Ureter (tissue), 1 donor: ENCODE measurements around the gene LRIG2. TPM values are rescaled to one million over a fixed set of nuclear protein-coding genes. Genes with fewer than 3 reads are reported as not detected.
"Not testable (repeated sequence)": the region's sequence is repeated elsewhere in the genome, so short reads cannot be mapped to it uniquely, and the experiment has no call there.

ENCODE experiments used
- DNase-seq: peaks from one replicate; pipeline ENCODE4 v3.0.0-alpha.2; 2020; ENCODE audit warnings: low spot score
- total RNA-seq: library from RNA; stranded (reverse); gene quantifications from one replicate; pipeline ENCODE4 v1.2.4, GENCODE V29; 2023
- donor health status: DM: yes; HTN: yes; CAD: no.

Gene LRIG2
- total RNA-seq, 1 donor from 2014 or later = 31.8 TPM

DNA sequence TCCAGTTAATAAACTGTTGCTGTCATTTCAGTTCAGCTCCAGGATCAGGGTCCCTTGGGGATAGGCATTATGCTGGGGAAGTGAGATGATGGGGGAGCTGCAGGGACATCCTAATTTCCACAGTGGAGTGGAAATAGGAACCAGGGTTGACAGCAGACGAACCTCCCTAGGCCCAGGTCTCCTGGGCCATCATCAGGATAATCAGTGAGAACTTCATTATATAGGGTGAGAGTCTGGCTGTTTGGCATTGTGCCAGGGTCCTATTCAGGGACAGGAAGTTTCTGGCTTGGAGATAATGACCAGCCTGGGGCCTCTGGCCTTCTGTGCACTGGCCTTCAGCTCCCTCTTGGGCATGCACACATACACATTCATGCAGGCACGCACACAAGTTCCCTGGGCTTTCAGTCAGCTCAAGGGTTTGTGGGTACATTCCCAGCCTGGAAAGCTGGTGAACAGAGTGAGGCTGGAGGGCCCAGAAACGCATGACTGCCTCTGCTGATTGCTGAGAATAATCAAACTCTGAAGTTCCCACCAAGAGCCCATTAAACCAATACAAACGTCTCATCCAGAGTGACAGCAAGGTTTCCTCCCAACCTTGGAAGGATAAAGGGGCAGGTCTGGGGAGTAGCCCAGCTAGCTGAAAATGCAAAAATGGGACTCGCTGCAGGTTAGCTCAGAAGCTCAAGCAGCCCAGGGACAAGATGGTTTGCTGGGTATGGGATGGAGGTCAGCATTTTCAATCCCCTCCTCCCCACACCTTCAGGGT is 13.9 kb upstream of the LRIG2 start:
- DNase-seq = no peak

DNA sequence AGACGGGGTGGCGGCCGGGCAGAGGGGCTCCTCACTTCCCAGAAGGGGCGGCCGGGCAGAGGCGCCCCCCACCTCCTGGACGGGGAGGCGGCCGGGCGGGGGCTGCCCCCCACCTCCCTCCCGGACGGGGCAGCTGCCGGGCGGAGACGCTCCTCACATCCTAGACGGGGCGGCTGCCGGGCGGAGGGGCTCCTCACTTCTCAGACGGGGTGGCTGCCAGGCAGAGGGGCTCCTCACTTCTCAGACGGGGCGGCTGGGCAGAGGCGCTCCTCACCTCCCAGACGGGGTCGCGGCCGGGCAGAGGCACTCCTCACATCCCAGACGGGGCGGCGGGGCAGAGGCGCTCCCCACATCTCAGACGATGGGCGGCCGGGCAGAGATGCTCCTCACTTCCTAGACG is 9.5 kb upstream of the LRIG2 start:
- not testable (repeated sequence) for DNase-seq

DNA sequence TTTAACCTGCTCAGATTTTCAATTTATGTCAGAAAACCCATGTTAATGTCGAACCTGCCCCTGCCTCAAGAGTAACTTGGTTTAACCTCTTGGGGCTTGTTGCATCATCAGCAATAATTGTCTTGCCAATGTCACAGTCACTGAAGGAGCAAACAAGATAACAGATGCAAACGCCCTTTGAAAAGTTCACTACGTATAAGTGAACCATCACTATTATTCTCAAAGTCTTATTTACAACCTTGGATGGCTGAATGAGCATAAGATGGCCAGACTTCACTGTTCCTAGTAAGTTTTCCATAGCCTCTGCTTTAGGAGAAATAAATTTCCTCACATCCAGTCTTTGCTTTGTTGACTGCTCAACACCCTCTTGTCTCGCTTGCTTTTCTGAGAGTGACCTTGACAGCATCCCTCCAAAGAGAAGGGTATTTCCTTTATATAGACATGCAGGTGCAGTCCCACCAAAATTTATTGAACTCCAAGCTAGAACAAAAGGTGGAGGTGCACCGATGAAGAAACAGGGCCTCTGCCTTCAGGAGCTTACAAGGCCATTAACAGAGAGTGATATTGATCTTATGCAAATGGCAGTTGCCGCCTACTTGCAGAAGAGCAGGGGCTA is 749 bp upstream of the LRIG2 start:
- DNase-seq = no peak

DNA sequence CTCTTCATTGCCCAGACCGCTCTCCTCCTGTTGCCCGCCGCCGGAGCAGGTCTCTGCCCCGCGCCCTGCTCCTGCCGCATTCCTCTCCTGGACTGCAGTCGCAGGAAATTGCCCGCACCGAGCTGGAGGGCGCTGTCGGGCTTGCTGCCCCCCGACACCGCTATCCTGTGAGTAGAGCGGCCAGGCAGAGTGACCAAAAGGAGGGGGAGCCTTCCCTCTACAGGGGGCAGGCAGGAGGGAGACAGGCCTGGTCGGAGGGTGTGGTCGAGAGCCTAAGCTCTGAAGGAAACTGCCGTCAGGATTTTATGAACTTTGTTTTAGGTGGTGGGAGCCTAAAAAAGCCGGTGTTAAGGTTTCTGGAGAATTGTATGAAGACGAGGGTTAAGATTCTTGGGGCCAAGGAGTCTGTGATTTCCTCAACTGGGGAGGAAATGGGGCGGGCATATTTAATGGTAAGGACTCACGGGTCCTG is 517 bp downstream of the LRIG2 start:
- DNase-seq = peak; percentile 57

DNA sequence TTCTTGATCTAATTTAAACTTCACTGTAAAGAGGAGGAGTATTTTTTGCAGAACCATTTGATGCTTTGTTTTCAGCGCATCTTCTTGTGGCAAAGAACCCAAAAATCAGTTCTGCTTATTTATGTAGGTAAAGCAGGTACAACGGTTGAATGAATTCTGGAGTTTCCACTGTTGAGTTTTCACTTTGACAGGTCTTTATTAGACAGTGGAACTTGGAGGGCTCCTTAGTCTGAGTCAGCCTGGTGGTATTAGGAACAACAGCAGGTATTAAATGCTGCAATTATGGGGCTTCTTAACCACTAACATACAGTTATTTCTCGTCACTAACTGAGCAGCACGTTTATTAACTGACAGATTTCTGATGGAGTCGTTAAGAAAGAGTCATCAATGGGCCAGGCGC is 1.2 kb downstream of the LRIG2 start:
- no peak for DNase-seq

DNA sequence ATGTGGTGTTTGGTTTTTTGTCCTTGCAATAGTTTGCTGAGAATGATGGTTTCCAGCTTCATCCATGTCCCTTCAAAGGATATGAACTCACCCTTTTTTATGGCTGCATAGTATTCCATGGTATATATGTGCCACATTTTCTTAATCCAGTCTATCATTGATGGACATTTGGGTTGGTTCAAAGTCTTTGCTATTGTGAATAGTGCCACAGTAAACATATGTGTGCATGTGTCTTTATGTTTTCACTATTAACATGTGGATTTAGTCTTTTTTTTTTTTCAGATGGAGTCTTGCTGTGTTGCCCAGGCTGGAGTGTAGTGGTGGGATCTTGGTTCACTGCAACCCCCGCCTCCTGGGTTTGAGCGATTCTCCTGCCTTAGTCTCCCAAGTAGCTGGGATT is 5.0 kb downstream of the LRIG2 start:
- DNase-seq = not testable (repeated sequence)

DNA sequence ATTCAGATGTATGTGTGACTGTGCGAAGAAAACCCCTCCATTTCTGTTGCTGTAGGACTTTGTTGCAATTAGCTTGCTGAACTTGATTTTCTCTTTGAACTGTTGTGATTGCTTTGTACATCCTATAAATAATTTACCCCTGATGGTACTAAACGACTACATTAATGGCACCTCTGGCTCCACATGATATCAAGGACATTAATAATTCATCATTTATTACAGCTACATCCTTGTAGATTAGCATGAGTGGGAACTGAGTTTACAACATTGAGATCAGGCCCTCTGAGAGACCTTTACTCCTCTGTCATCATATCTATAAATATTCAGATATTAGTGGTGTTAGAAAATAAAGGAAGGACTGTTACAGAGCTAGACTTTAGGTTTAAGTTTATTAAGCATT is 13.5 kb downstream of the LRIG2 start:
- no peak for DNase-seq

DNA sequence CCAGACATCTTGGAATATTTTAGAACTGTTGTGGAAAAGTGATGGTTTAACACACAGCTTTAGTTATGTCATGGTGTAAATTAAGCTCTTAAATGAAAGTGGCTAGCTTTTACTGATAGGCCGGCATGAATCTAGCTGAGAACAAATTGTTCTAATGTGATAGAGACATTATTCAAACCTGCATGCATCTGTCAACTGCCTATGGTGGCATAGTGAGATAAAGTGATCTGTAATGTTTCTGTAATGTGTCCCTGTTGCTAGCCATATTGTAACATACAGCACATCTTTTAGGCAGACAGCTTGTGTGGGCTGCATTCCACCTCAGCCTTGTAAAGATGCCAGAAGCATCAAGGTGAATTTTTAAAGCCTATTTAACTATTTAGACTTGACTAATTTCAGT is 16.0 kb downstream of the LRIG2 start:
- DNase-seq = no peak

DNA sequence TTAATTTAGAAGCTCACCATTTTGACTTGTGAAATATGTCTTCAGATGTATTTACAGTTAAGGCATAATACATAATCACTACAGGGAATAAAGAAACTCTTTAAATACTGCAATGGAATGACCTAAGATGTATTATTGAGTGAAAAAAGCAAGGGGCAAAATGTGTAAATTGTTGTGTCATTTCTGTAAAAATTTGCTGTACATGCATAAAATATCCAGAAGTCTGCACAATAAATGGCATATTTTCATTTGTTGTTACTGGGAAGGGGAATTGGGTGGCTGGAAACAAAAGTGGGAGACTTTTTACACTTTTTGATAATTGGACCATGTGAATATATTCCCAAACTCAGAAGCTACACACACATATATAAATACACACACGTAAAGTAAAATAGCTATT is 17.1 kb downstream of the LRIG2 start:
- DNase-seq = no peak

DNA sequence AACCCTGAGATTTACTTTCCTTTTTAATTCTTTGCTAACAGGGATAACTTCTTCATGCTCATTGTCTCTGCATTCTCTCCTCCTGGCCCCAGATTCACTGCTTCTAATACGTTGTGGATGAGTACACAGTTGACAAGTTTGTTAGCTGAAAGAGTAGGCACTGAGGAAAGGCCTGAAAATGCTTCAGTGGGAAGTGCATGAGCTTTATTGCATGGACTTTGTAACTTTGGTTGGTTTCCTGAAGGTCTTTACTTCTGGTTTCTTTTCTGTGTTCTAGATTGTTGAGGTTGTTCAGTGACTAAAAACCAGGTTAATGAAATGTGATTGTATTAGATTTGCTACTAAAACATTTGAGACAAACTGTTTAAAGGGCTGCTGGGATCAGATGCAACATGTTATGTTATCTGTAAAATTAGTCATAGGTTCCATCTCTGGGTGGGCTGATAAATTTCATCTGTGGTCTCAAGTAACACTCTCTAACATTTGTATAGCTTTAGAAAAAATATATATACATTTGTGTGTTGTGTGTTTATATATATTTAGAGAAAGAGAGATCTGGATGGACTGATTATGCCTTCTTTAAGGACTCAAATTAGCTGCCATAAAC is 19.1 kb downstream of the LRIG2 start:
- DNase-seq = no peak

DNA sequence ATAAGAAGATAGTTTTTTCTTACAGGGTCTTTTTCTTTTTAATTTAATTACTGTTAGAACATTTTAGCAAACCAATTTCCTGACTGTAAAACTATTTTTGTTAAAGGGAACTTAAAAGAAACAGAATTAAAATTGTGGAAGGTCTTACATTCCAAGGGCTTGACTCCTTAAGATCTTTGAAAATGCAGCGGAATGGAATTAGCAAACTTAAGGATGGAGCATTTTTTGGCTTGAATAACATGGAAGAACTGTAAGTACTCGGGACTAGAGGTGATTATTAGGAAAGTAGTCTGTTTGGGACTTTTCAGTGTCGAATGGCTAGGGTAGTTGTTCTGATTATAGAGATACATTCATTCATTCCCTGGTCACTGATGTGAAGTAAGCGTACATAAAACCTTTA is 21.5 kb downstream of the LRIG2 start:
- DNase-seq = no peak

DNA sequence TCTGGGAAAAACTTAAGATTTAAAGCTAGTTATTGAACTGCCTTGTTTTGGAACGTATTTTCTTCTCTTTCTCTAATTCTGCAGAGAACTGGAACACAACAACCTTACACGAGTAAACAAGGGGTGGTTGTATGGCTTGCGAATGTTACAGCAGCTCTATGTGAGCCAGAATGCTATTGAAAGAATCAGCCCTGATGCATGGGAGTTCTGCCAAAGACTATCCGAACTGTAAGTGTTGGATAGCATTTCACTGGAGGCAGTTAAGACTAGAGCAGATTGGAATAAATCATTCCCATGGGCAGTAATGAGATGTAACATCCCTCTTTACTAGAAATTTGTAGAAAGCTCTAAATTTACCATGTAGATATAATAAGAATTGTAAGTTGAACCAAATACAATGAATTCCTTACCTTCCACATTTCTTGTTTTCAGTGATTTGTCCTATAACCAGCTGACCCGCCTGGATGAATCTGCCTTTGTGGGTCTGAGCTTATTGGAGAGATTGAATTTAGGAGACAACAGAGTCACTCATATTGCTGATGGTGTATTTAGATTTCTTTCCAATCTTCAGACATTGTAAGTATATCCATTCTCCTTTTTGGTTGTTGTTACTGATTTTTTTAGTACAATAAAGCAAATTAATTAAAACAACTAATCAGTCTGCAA is 22.9 kb downstream of the LRIG2 start:
- DNase-seq = no peak

DNA sequence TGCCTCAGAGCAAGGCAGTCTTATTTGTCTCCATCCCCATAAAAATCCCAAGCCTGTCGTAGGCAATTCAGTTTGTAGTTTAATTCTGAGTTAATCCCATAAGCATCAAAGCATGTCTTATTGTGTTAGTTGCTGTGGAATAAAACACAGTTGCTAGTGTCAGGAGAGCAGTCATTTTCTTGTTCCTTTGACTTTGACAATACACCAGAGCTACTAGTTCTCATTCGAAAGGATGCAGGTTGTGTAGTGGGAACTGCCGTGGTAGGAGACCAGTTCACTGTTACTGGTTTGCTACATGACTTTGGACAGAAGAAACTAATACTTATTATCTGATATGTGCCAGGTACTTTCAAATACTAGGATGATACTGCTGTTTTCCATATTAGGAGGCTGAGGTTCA is 23.5 kb downstream of the LRIG2 start:
- DNase-seq = no peak

DNA sequence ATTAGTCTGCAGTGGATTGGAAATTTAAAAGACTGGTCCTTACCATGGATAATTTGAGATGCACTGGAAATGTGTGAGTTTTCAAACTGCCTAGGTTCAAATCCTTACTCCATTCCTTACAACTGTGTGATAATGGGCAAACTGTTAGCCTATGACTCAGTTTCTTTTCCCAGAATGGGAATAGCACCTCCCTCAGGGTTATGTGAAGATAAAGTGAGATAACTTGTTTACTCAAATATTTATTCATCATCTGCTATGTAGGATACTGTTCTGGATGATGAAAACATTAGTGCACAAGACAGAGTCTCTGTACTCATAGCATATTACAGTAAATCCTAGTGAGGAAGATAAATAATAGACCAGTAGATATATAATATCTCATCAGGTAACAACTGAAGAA is 28.6 kb downstream of the LRIG2 start:
- no peak for DNase-seq

DNA sequence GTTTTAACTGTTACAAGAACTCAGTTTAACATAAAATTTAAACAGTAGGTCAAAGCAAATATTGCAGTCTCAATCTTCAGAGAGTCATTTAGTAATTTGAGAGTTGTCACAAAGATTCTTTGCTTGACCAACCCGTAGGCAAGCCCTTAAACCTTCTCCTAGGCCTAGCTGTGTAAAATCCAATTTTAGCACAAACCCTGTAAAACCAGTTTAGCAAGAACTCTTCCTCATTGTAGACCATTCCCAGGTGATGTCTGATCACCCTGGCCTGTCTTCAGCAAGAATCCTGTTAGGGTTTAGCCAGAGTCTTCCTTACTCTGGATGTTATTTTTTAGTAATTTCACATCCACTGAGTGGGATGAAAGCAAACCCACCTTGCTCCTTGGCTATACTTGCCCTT is 30.1 kb downstream of the LRIG2 start:
- DNase-seq = no peak

DNA sequence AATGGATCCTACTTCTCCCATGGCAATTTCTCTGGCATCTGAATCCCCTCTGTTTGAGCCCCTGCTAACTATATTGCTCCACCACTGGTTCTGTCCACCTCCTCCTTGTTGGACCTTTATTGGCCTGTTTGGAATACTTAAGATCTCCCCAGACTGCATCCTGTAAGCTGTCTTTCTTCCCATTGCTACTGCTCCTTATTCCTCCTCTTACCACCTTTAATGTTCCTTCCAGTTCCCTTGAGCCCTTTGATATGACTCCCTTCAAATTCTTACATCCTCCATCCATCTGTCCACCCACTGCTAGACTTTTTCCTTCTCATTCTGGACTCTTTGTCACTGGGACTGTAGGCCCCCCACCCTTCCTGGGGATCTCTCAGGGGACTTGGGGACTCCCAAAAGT is 31.0 kb downstream of the LRIG2 start:
- no peak for DNase-seq

DNA sequence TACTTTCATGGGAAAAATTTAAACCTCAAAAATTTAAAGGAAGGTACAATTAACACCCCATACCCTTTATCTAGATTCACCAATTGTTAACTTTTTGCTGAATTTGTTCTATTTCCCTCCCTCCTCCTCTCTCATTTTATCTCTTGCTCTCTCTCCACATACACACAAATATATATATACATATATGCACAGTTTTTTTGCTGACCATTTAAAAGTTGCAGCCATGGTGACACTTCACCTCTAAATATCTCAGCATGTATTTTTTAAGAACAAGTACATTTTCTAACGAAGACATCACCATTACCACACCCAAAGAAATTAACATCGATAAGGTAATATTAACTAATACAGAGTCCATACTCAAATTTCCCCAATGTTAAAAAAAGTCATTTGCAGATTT is 33.9 kb downstream of the LRIG2 start:
- DNase-seq = no peak

DNA sequence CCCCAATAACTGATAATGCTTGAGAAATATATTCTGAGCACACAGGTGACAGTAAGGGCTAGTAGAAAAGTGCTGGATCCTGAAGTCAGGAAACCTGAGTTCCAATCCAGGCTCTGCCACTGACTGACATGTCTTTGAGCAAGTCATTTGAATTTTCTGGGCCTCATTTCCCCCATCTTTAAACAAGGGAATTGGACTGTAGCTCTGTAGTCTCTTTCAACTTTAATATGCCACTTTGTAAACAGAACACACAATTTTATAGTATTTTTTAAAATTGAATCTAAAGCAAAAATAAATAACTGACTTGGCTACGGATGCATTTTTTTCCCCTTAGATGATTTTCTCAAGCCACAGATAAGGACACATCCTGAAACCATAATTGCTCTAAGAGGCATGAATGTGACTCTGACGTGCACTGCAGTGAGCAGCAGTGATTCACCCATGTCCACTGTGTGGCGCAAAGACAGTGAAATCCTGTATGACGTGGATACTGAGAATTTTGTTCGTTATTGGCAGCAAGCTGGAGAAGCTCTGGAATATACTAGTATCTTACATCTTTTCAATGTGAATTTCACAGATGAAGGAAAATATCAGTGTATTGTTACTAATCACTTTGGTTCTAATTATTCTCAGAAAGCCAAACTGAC is 37.0 kb downstream of the LRIG2 start:
- DNase-seq = no peak

DNA sequence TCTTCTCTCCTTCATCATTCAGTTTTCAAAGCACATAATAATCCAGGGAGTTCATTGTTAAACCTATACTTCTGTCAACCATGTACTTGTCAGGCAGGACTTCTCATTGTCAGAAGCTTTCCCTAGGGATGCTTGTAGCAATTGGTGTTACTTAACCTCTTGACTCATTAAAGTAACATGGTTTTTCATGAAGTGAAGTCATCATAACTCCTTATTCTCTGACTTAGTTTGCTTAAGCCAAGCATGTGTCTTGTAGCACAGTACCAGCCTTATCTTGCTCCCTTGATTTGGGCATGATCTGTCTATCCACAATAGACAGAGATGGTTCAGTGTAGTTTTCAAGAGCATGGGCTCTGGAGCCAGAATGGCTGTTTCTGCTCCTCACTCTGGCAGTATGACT is 45.3 kb downstream of the LRIG2 start:
- DNase-seq = no peak

DNA sequence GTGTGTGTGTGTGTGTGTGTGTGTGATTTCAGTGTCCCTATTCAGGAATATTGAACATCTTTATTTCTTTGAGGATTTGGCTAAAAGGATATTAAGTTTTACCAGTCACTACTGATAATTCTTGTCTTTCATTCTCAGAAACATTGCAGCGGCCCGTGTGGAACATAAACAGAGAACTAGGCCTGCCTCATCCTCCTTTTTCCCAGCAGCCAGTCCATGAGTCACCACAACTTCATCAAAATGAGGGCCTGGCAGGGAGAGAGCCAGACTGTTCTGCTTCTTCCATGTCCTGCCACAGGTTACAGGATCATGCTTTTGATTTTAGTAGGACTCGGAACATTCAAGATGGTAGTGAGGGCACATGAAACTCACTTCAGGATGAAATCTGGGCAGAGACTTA is 50.7 kb downstream of the LRIG2 start:
- no peak for DNase-seq

DNA sequence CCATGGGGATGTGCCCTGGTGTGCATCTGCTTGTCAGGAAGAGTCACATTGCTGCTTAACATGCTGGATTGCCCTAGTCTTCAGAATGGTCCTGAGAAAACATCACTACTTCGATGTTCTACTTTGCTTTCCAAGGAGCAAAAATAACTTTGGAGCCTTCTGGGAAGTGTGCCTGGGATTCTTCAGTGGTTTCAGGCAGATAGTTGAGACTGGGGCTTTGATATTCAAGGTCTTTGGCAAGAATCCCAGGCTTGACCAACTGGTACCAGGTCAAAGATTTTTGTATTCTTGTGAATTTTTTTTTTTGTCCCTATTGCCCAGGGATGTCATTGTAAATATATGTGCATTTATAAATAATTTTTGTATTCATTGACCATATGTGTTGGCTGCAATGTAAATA is 51.4 kb downstream of the LRIG2 start:
- no peak for DNase-seq

DNA sequence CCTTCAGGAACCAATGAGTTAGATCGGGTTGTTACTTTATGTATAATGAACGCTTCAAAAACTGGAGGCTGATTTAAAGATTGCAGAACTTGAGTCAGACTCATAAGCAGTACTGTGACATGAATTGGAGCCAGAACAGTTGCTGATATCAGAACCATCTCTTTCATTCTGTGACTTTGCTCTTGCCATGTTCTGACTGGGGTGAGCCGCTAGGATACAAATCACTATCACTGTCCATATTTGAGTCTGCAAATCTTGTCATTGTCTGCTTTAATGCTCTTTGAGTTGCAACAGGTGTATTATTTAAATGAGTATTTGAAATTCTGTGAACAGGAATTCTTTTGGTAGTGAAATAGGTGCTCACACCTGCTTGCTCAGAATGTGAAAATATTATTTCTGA is 52.5 kb downstream of the LRIG2 start:
- no peak for DNase-seq
